ENCODE measurements around the gene ACER3. TPM values are rescaled to one million over a fixed set of nuclear protein-coding genes. Genes with fewer than 3 reads are reported as not detected.

ACER3 gene
- polyA plus RNA-seq, 4 donors = 12.9 to 17.4 (median 15.0) TPM

- DNase-seq (ENCODE audit: low read depth in 4 of 4, low spot score in 2 of 4) = no peak
These were observed 209.4 kb downstream of the ACER3 start for GRCh38 chr11:77069969-77070582.

- no peak for DNase-seq (ENCODE audit: low read depth in 4 of 4, low spot score in 2 of 4)
These were observed 210.4 kb downstream of the ACER3 start for GRCh38 chr11:77071077-77071476.

- DNase-seq (ENCODE audit: low read depth in 4 of 4, low spot score in 2 of 4) = no peak
These were observed 211.2 kb downstream of the ACER3 start for GRCh38 chr11:77071671-77072605.

- DNase-seq (ENCODE audit: low read depth in 4 of 4, low spot score in 2 of 4) = no peak
These were observed 212.2 kb downstream of the ACER3 start for GRCh38 chr11:77072851-77073327.

GRCh38 chr11:77073328-77074001, 212.7 kb downstream of the ACER3 start:
- peak in 3 of 4 donors; percentile 56 to 79 (median 72) for DNase-seq (ENCODE audit: low read depth in 4 of 4, low spot score in 2 of 4)

- DNase-seq (ENCODE audit: low read depth in 4 of 4, low spot score in 2 of 4) = no peak
These were observed 213.5 kb downstream of the ACER3 start for GRCh38 chr11:77074205-77074604.

GRCh38 chr11:77074626-77075221, 214.0 kb downstream of the ACER3 start:
- DNase-seq (ENCODE audit: low read depth in 4 of 4, low spot score in 2 of 4) = no peak

GRCh38 chr11:77075425-77075905, 214.7 kb downstream of the ACER3 start:
- DNase-seq (ENCODE audit: low read depth in 4 of 4, low spot score in 2 of 4) = no peak

Other genes starting within 250 kb of the ACER3 start
- 10 to 100 TPM; 57.0 to 79.4 (median 61.6) TPM for gene LRRC32, start 190.2 kb upstream of the ACER3 start, polyA plus RNA-seq (ENCODE audit: insufficient read length in 4 of 4)
- 10 to 100 TPM; 21.3 to 34.4 (median 26.7) TPM for gene TSKU, start 77.6 kb upstream of the ACER3 start, polyA plus RNA-seq (ENCODE audit: insufficient read length in 4 of 4)
- not detected for gene B3GNT6, start 173.5 kb downstream of the ACER3 start, polyA plus RNA-seq (ENCODE audit: insufficient read length in 4 of 4)
- 10 to 100 TPM; 22.8 to 37.4 (median 26.5) TPM for gene CAPN5, start 206.1 kb downstream of the ACER3 start, polyA plus RNA-seq (ENCODE audit: insufficient read length in 4 of 4)
- gene OMP, start 241.9 kb downstream of the ACER3 start, polyA plus RNA-seq (ENCODE audit: insufficient read length in 4 of 4) = 1 to 10 TPM in 1 of 4 donors, under 1 TPM in 1, not detected in 2; 0.43 to 1.2 TPM